Neuronal stem cell (in vitro differentiated cells): ENCODE results near the gene ARHGAP26.

Source experiments
- DNase-seq: peaks from one replicate; pipeline ENCODE4 v3.0.0-alpha.2; 2013; ENCODE audit warnings: low spot score
- H2AFZ ChIP-seq: one replicate; pipeline ENCODE4 v1.6.1; 2013; ENCODE audit warnings: mild to moderate bottlenecking, low read length, inconsistent platforms
- H2AK5ac ChIP-seq: 2 replicates; pipeline ENCODE4 v1.6.1; 2013; ENCODE audit warnings: low read depth, mild to moderate bottlenecking, inconsistent platforms, low read length, moderate library complexity, mixed read lengths
- H2BK120ac ChIP-seq: 2 replicates; pipeline ENCODE4 v1.6.1; 2013; ENCODE audit warnings: low read depth, mild to moderate bottlenecking, inconsistent platforms, low read length, moderate library complexity, mixed read lengths
- H2BK12ac ChIP-seq: one replicate; pipeline ENCODE4 v1.6.1; 2013; ENCODE audit warnings: low read length, inconsistent platforms
- H2BK15ac ChIP-seq: 2 replicates; pipeline ENCODE4 v1.6.1; 2013; ENCODE audit warnings: mild to moderate bottlenecking, low read length, inconsistent platforms, mixed read lengths
- H2BK5ac ChIP-seq: one replicate; pipeline ENCODE4 v1.6.1; 2013; ENCODE audit warnings: inconsistent platforms, mild to moderate bottlenecking, low read length, moderate library complexity
- H3K14ac ChIP-seq: one replicate; pipeline ENCODE4 v1.6.1; 2013; ENCODE audit warnings: low read length, inconsistent platforms
- H3K18ac ChIP-seq: 2 replicates; pipeline ENCODE4 v1.6.1; 2013; ENCODE audit warnings: low read length, inconsistent platforms
- H3K23ac ChIP-seq: 2 replicates; pipeline ENCODE4 v1.6.1; 2013; ENCODE audit warnings: low read depth, mild to moderate bottlenecking, mixed read lengths, low read length, inconsistent platforms; ENCODE audit not compliant: poor library complexity
- H3K27ac ChIP-seq: replicated peaks from 3 replicates; pipeline ENCODE4 v1.5.1; 2013; ENCODE audit warnings: low read length, inconsistent platforms
- H3K27me3 ChIP-seq, 3 experiments: 2 replicates each; pipeline ENCODE4 v1.6.1; 2013; ENCODE audit warnings: low read length in 3 of 3, mild to moderate bottlenecking in 2 of 3, inconsistent platforms in 1 of 3, low read depth in 1 of 3, mixed read lengths in 1 of 3, moderate library complexity in 1 of 3; ENCODE audit not compliant: control insufficient read depth in 3 of 3, insufficient read depth in 3 of 3
- H3K36me3 ChIP-seq, 2 donors: replicated peaks in 1 of 2; 2 replicates each; pipeline ENCODE4 v1.6.1; 2013; ENCODE audit warnings: low read length in 2 of 2; ENCODE audit not compliant: control insufficient read depth in 2 of 2, insufficient read depth in 2 of 2
- H3K4ac ChIP-seq: 2 replicates; pipeline ENCODE4 v1.6.1; 2013; ENCODE audit warnings: inconsistent platforms, mild to moderate bottlenecking, low read length, moderate library complexity
- H3K4me1 ChIP-seq, 2 donors: 1 replicate in 1 of 2; 2 replicates in 1 of 2; pipeline ENCODE4 v1.6.1; 2013; ENCODE audit warnings: low read length in 2 of 2, low read depth in 1 of 2; ENCODE audit not compliant: control insufficient read depth in 2 of 2, insufficient read depth in 1 of 2
- H3K4me2 ChIP-seq: one replicate; pipeline ENCODE4 v1.6.1; 2013; ENCODE audit warnings: mild to moderate bottlenecking, low read length, inconsistent platforms; ENCODE audit not compliant: insufficient read depth, poor library complexity, severe bottlenecking
- H3K4me3 ChIP-seq, 2 donors: 2 replicates each; pipeline ENCODE4 v1.5.1; 2013; ENCODE audit warnings: low read length in 2 of 2, mild to moderate bottlenecking in 2 of 2, inconsistent platforms in 1 of 2, moderate library complexity in 1 of 2
- H3K79me1 ChIP-seq: one replicate; pipeline ENCODE4 v1.6.1; 2013; ENCODE audit warnings: low read depth, mild to moderate bottlenecking, inconsistent platforms, low read length, moderate library complexity
- H3K9ac ChIP-seq: one replicate; pipeline ENCODE4 v1.6.1; 2013; ENCODE audit warnings: mild to moderate bottlenecking, low read depth, low read length, inconsistent platforms; ENCODE audit not compliant: poor library complexity
- H3K9me3 ChIP-seq, 2 donors: replicated peaks in 1 of 2; 2 replicates each; pipeline versions ENCODE3 to v1.6.1; 2013; ENCODE audit warnings: low read length in 2 of 2, mild to moderate bottlenecking in 2 of 2, inconsistent platforms in 1 of 2, low read depth in 1 of 2, mixed read lengths in 1 of 2, moderate library complexity in 1 of 2; ENCODE audit not compliant: control insufficient read depth in 2 of 2, insufficient read depth in 1 of 2
- H4K8ac ChIP-seq: one replicate; pipeline ENCODE4 v1.6.1; 2013; ENCODE audit warnings: low read depth, mild to moderate bottlenecking, inconsistent platforms, low read length, moderate library complexity
- H4K91ac ChIP-seq: one replicate; pipeline ENCODE4 v1.6.1; 2013; ENCODE audit warnings: low read length, low read depth, mild to moderate bottlenecking, inconsistent platforms; ENCODE audit not compliant: poor library complexity
- WGBS, 2 donors: extraction: QIAGEN DNeasy Blood & Tissue Kit; methylation state at CpG; one replicate each; pipeline ENCODE4 v1.1.7; 2013; ENCODE audit warnings: missing lambda C conversion rate in 2 of 2, mixed read lengths in 1 of 2; ENCODE audit not compliant: insufficient read length in 2 of 2, insufficient replicate concordance in 1 of 2; ENCODE audit errors: extremely low coverage in 2 of 2; 5-methylcytosine and 5-hydroxymethylcytosine counted together

ARHGAP26 gene

GRCh38 chr5:142939884-142940283 lies 169.7 kb downstream of the ARHGAP26 start:
- H3K79me1 ChIP-seq = no peaks in the 10 kb centered on the region
- no peak overlapping the region for H2BK120ac ChIP-seq
- no peaks in the 10 kb centered on the region for H3K27me3 ChIP-seq
- no peak overlapping the region for H2BK5ac ChIP-seq
- DNase-seq = no peak
- no peaks in the 10 kb centered on the region for H3K9me3 ChIP-seq
- H3K36me3 ChIP-seq = no peaks in the 10 kb centered on the region
- no peak overlapping the region for H3K14ac ChIP-seq
- no peak overlapping the region for H3K4me2 ChIP-seq
- H4K91ac ChIP-seq = no peak overlapping the region
- no peak overlapping the region for H3K9ac ChIP-seq
- H3K23ac ChIP-seq = no peak overlapping the region
- H2BK12ac ChIP-seq = no peak overlapping the region
- H3K27ac ChIP-seq = no peak overlapping the region
- no peak overlapping the region for H2AFZ ChIP-seq
- H2AK5ac ChIP-seq = no peak overlapping the region
- H2BK15ac ChIP-seq = no peak overlapping the region
- H3K18ac ChIP-seq = no peak overlapping the region
- no peak overlapping the region for H3K4ac ChIP-seq
- no peak overlapping the region for H3K4me3 ChIP-seq
- WGBS, 2 donors = no CpG with 5 or more reads among the region's 4 CpGs
- no peaks in the 10 kb centered on the region for H3K4me1 ChIP-seq
- H4K8ac ChIP-seq = no peak overlapping the region

- H3K4me1 ChIP-seq = no peaks in the 10 kb centered on the region
- no peak overlapping the region for H3K14ac ChIP-seq
- no peak overlapping the region for H3K9ac ChIP-seq
- no peak overlapping the region for H3K18ac ChIP-seq
- no peak for DNase-seq
- no peak overlapping the region for H3K23ac ChIP-seq
- no peak overlapping the region for H2AFZ ChIP-seq
- no peak overlapping the region for H2BK15ac ChIP-seq
- no peaks in the 10 kb centered on the region for H3K36me3 ChIP-seq
- H2BK5ac ChIP-seq = no peak overlapping the region
- no peak overlapping the region for H3K4me2 ChIP-seq
- H3K27me3 ChIP-seq = no peaks in the 10 kb centered on the region
- H3K4ac ChIP-seq = no peak overlapping the region
- H2BK120ac ChIP-seq = no peak overlapping the region
- H3K4me3 ChIP-seq = no peak overlapping the region
- no peak overlapping the region for H4K91ac ChIP-seq
- no peak overlapping the region for H3K27ac ChIP-seq
- WGBS, 2 donors = no CpG with 5 or more reads among the region's 2 CpGs
- H4K8ac ChIP-seq = no peak overlapping the region
- no peaks in the 10 kb centered on the region for H3K9me3 ChIP-seq
- H3K79me1 ChIP-seq = no peaks in the 10 kb centered on the region
- H2BK12ac ChIP-seq = no peak overlapping the region
- H2AK5ac ChIP-seq = no peak overlapping the region
Observed at GRCh38 chr5:142941245-142941644, 171.1 kb downstream of the ARHGAP26 start.

DNA sequence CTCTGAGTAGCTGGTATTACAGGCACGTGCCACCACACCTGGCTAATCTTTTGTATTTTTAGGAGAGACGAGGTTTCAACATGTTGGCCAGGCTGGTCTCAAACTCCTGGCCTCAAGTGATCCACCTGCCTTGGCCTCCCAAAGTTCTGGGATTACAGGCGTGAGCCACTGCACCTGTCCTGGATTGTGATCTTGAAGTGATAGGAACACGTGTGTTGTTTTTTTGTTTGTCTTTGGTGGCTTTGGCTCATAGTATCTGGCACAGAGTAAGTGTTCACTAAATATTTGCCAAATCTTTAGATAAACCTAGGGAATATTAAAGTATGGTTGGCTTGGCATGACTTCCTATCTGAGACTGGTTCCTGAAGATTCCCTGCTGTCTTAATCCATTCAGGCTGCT lies 172.7 kb downstream of the ARHGAP26 start:
- H3K4me2 ChIP-seq = no peak overlapping the region
- H2AFZ ChIP-seq = no peak overlapping the region
- H2BK15ac ChIP-seq = no peak overlapping the region
- H3K4me1 ChIP-seq = no peaks in the 10 kb centered on the region
- no peak for DNase-seq
- H3K79me1 ChIP-seq = no peaks in the 10 kb centered on the region
- no peaks in the 10 kb centered on the region for H3K36me3 ChIP-seq
- H3K14ac ChIP-seq = no peak overlapping the region
- H2BK120ac ChIP-seq = no peak overlapping the region
- H3K23ac ChIP-seq = no peak overlapping the region
- no peak overlapping the region for H2BK12ac ChIP-seq
- H3K4me3 ChIP-seq = no peak overlapping the region
- no peak overlapping the region for H2AK5ac ChIP-seq
- no peaks in the 10 kb centered on the region for H3K9me3 ChIP-seq
- no peak overlapping the region for H4K91ac ChIP-seq
- H3K18ac ChIP-seq = no peak overlapping the region
- no peak overlapping the region for H4K8ac ChIP-seq
- no CpG with 5 or more reads among the region's 4 CpGs for WGBS, 2 donors
- no peak overlapping the region for H3K9ac ChIP-seq
- H3K4ac ChIP-seq = no peak overlapping the region
- no peaks in the 10 kb centered on the region for H3K27me3 ChIP-seq
- no peak overlapping the region for H2BK5ac ChIP-seq
- no peak overlapping the region for H3K27ac ChIP-seq

GRCh38 chr5:142944140-142944539 lies 174.0 kb downstream of the ARHGAP26 start:
- H2AK5ac ChIP-seq = no peak overlapping the region
- H2BK12ac ChIP-seq = no peak overlapping the region
- WGBS, 2 donors = no CpG with 5 or more reads among the region's 1 CpG
- no peak overlapping the region for H4K8ac ChIP-seq
- H2BK5ac ChIP-seq = no peak overlapping the region
- H3K23ac ChIP-seq = no peak overlapping the region
- no peak overlapping the region for H3K4ac ChIP-seq
- H4K91ac ChIP-seq = no peak overlapping the region
- H3K4me3 ChIP-seq = no peak overlapping the region
- H3K14ac ChIP-seq = no peak overlapping the region
- no peak overlapping the region for H3K4me2 ChIP-seq
- no peak overlapping the region for H2BK120ac ChIP-seq
- H3K18ac ChIP-seq = no peak overlapping the region
- no peak overlapping the region for H2AFZ ChIP-seq
- no peaks in the 10 kb centered on the region for H3K4me1 ChIP-seq
- no peak overlapping the region for H3K9ac ChIP-seq
- no peak for DNase-seq
- H3K27me3 ChIP-seq = no peaks in the 10 kb centered on the region
- H3K36me3 ChIP-seq = no peaks in the 10 kb centered on the region
- no peaks in the 10 kb centered on the region for H3K9me3 ChIP-seq
- H2BK15ac ChIP-seq = no peak overlapping the region
- no peaks in the 10 kb centered on the region for H3K79me1 ChIP-seq
- no peak overlapping the region for H3K27ac ChIP-seq
